GM12878 (cell line): ENCODE data around the gene KIF3A. TPM values are rescaled to one million over a fixed set of nuclear protein-coding genes. Genes with fewer than 3 reads are reported as not detected.

Experiments used
- BACH1 ChIP-seq: fragments of 450-650 bp; IDR thresholded peaks from 2 replicates; pipeline ENCODE4 v1.6.1; 2017; ENCODE audit warnings: mild to moderate bottlenecking, borderline replicate concordance
- BHLHE40 ChIP-seq, 2 experiments: fragments of 450-650 bp in 1 of 2; IDR thresholded peaks; 2 replicates each; pipeline ENCODE4 v1.6.1; 2011 to 2017; ENCODE audit warnings: low read depth in 2 of 2, borderline replicate concordance in 1 of 2, improper control_type of control experiment in 1 of 2, low read length in 1 of 2, mild to moderate bottlenecking in 1 of 2
- BMI1 ChIP-seq: fragments of 450-650 bp; IDR thresholded peaks from 2 replicates; pipeline ENCODE4 v1.6.1; 2016; ENCODE audit warnings: mild to moderate bottlenecking, moderate library complexity, borderline replicate concordance
- CEBPB ChIP-seq, 2 experiments: fragments of 150-350 bp in 1 of 2; IDR thresholded peaks; 2 replicates each; pipeline ENCODE4 v1.6.1; 2012 to 2014; ENCODE audit warnings: low read depth in 2 of 2, low read length in 2 of 2, borderline replicate concordance in 1 of 2, inconsistent platforms in 1 of 2
- CTCF ChIP-seq, 3 experiments: IDR thresholded peaks in 2 of 3; conservative IDR thresholded peaks in 1 of 3; 2 replicates each; pipeline ENCODE4 v1.5.1; 2011; ENCODE audit warnings: low read depth in 3 of 3, low read length in 3 of 3, mild to moderate bottlenecking in 3 of 3, control low read depth in 2 of 3, moderate library complexity in 2 of 3, inconsistent platforms in 1 of 3, mixed read lengths in 1 of 3; ENCODE audit not compliant: control insufficient read depth in 2 of 3, insufficient read depth in 1 of 3; ENCODE audit errors: extremely low read depth in 1 of 3
- E2F8 ChIP-seq: fragments of 450-650 bp; IDR thresholded peaks from 2 replicates; pipeline ENCODE4 v1.6.1; 2018; ENCODE audit warnings: mild to moderate bottlenecking, low read depth, moderate library complexity; ENCODE audit not compliant: partially characterized antibody
- EGR1 ChIP-seq, 2 experiments: IDR thresholded peaks; 1 replicate in 1 of 2; 2 replicates in 1 of 2; pipeline ENCODE4 v1.6.1; 2011 to 2012; ENCODE audit warnings: low read depth in 2 of 2, low read length in 2 of 2, borderline replicate concordance in 1 of 2, mild to moderate bottlenecking in 1 of 2, moderate library complexity in 1 of 2
- GATAD2B ChIP-seq: fragments of 450-650 bp; conservative IDR thresholded peaks from 2 replicates; pipeline ENCODE4 v1.6.1; 2017; ENCODE audit warnings: low read depth, mild to moderate bottlenecking, moderate library complexity
- JUNB ChIP-seq: IDR thresholded peaks from 2 replicates; pipeline ENCODE4 v1.6.1; 2016; ENCODE audit warnings: antibody characterized with exemption, mild to moderate bottlenecking
- MYC ChIP-seq: IDR thresholded peaks from 2 replicates; pipeline ENCODE4 v1.6.1; 2011; ENCODE audit warnings: mild to moderate bottlenecking, low read length, moderate library complexity, inconsistent platforms; ENCODE audit not compliant: insufficient read depth, insufficient replicate concordance, insufficient read length, severe bottlenecking
- PAX5 ChIP-seq: IDR thresholded peaks from 2 replicates; pipeline ENCODE4 v1.6.1; 2011; ENCODE audit warnings: low read depth, low read length, borderline replicate concordance
- POLR2AphosphoS5 ChIP-seq: IDR thresholded peaks from 2 replicates; pipeline ENCODE4 v1.6.1; 2011; ENCODE audit warnings: mild to moderate bottlenecking, low read length, inconsistent platforms
- RAD21 ChIP-seq: IDR thresholded peaks from 2 replicates; pipeline ENCODE4 v1.6.1; 2011; ENCODE audit warnings: mild to moderate bottlenecking, low read depth, low read length, moderate library complexity; ENCODE audit not compliant: insufficient read depth
- RB1 ChIP-seq: fragments of 450-650 bp; formaldehyde crosslinking; IDR thresholded peaks from 2 replicates; pipeline ENCODE4 v1.6.1; 2017; ENCODE audit warnings: mild to moderate bottlenecking, borderline replicate concordance
- SIX5 ChIP-seq: IDR thresholded peaks from 2 replicates; pipeline ENCODE4 v1.6.1; 2011; ENCODE audit warnings: mild to moderate bottlenecking, low read depth, low read length, moderate library complexity; ENCODE audit not compliant: severe bottlenecking
- SREBF1 ChIP-seq: IDR thresholded peaks from 2 replicates; pipeline ENCODE4 v1.6.1; 2012; ENCODE audit warnings: mild to moderate bottlenecking, low read length
- STAT1 ChIP-seq: fragments of 450-650 bp; conservative IDR thresholded peaks from 2 replicates; pipeline ENCODE4 v1.6.1; 2014; ENCODE audit warnings: antibody characterized with exemption, mild to moderate bottlenecking
- TCF12 ChIP-seq: IDR thresholded peaks from 2 replicates; pipeline ENCODE4 v1.6.1; 2011; ENCODE audit warnings: low read depth, mild to moderate bottlenecking, low read length
- YY1 ChIP-seq: IDR thresholded peaks from 2 replicates; pipeline ENCODE4 v1.6.1; 2011; ENCODE audit warnings: low read depth, mild to moderate bottlenecking, low read length
- polyA plus RNA-seq, 11 experiments: library from polyadenylated mRNA; depleted of rRNA in 4 of 11; unstranded in 6 of 11; stranded (reverse) in 5 of 11; fragments of >200 nt; fragmentation: Nextera tagmentation in 4 of 11; fragmentation: Illumina TruSeq in 1 of 11; extraction: Ambion mirVana in 4 of 11; extraction: Trizol in 1 of 11; gene quantifications; 1 replicate in 1 of 11; 2 replicates in 10 of 11; pipeline versions ENCODE4 v1.2.1 to v1.2.3, GENCODE V29; 2011 to 2016; ENCODE audit warnings: inconsistent platforms in 2 of 11, missing spikeins in 2 of 11, low read depth in 1 of 11
- total RNA-seq, 4 experiments: library from RNA; depleted of rRNA in 3 of 4; stranded (reverse); fragments of >200 nt in 3 of 4; fragmentation: Illumina TruSeq in 1 of 4; extraction: Trizol in 1 of 4; gene quantifications; 2 replicates each; pipeline versions ENCODE4 v1.2.1 to v1.2.3, GENCODE V29; 2013 to 2021
- TF ChIP-seq, protein P1 (sequence below): IDR thresholded peaks from 2 replicates; pipeline ENCODE4 v1.6.1; 2012; ENCODE audit warnings: low read depth, low read length, improper control_type of control experiment
- TF ChIP-seq, protein P2 (sequence below): IDR thresholded peaks from 2 replicates; pipeline ENCODE4 v1.6.1; 2012; ENCODE audit warnings: low read length, inconsistent platforms

The KIF3A gene
- total and polyA plus RNA-seq, 10 of the 15 experiments (the other 5 are each of a cell fraction or from before 2014, with no cell fraction given) = 2.7 to 36.5 (median 10.0) TPM

DNA sequence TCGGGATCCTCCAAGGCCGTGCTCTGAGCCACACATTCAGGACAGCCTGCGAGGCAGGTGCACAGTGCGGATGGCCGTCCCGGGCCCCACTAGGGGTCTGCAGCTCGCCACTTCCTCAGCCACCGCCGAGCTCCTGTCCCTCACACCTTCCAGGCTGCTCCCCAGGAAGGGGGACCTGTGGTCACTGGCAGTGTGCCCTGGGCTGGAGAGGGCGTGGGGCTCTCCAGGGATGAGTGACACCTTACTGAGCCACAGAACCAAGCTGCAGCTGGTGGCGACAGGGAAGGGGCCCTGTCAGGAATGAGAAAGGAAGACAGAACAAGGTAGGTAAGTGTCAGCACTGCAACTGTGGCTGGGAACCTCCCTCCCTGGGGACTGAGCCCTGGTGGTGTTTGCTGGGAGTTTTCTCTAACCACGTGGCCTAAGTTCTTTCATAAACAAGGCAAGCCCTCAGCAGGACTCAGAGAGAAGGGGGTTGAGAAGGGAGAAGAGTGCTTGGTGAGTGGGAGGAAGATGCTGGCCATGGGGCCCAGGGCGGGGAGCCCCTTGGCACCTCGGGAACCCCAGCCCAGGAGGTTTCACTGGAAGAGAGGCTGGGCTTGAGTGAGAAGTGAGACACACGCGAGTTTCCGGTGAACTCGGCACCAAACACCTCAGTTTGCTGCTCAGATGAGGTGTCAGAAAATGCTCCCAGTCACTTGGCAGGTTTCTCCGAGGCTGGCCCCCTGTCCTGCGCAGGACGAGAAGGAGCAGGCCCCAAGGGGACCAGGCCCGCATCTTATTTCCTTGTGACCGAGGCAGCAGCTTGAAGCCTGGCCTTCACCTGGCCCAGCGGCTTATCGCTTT, 74.2 kb downstream of the KIF3A start (continued):
- TF ChIP-seq, protein P1, sequence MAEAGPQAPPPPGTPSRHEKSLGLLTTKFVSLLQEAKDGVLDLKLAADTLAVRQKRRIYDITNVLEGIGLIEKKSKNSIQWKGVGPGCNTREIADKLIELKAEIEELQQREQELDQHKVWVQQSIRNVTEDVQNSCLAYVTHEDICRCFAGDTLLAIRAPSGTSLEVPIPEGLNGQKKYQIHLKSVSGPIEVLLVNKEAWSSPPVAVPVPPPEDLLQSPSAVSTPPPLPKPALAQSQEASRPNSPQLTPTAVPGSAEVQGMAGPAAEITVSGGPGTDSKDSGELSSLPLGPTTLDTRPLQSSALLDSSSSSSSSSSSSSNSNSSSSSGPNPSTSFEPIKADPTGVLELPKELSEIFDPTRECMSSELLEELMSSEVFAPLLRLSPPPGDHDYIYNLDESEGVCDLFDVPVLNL = no peak
- no peak for TF ChIP-seq CEBPB (IDR thresholded peaks at IDR 0.05; ENCODE audit: borderline replicate concordance in 1 of 2, low read depth in 2 of 2, low read length in 2 of 2)
- peak in 1 of 2 experiments; percentile 79; a peak in 2 of 3 replicates for TF ChIP-seq EGR1 (IDR thresholded peaks at IDR 0.05; ENCODE audit: borderline replicate concordance in 1 of 2, low read depth in 2 of 2, low read length in 2 of 2)
- peak; percentile 18; the same call in 1 of the 2 replicates for TF ChIP-seq RAD21
- peak; percentile 86 for TF ChIP-seq BACH1
- TF ChIP-seq, protein P2, sequence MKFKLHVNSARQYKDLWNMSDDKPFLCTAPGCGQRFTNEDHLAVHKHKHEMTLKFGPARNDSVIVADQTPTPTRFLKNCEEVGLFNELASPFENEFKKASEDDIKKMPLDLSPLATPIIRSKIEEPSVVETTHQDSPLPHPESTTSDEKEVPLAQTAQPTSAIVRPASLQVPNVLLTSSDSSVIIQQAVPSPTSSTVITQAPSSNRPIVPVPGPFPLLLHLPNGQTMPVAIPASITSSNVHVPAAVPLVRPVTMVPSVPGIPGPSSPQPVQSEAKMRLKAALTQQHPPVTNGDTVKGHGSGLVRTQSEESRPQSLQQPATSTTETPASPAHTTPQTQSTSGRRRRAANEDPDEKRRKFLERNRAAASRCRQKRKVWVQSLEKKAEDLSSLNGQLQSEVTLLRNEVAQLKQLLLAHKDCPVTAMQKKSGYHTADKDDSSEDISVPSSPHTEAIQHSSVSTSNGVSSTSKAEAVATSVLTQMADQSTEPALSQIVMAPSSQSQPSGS = no peak
- peak; percentile 90 for TF ChIP-seq TCF12
- TF ChIP-seq SIX5 = no peak
- TF ChIP-seq GATAD2B = peak; percentile 100
- TF ChIP-seq POLR2AphosphoS5 = peak; percentile 89
- TF ChIP-seq PAX5 = peak; percentile 86; the same call in 1 of the 2 replicates
- TF ChIP-seq MYC = no peak
- no peak for TF ChIP-seq JUNB
- TF ChIP-seq E2F8 = peak; percentile 61
- no peak for TF ChIP-seq STAT1
- peak; percentile 41; the same call in 1 of the 2 replicates for TF ChIP-seq BMI1
- peak in 1 of 2 experiments; percentile 86 for TF ChIP-seq BHLHE40 (IDR thresholded peaks at IDR 0.05; ENCODE audit: borderline replicate concordance in 1 of 2, low read depth in 2 of 2, low read length in 1 of 2)
- peak; percentile 99 for TF ChIP-seq RB1
- TF ChIP-seq CTCF (IDR thresholded peaks at IDR 0.05 in 2 of 3, conservative IDR thresholded peaks at IDR 0.05 in 1 of 3; ENCODE audit: control insufficient read depth in 2 of 3, extremely low read depth in 1 of 3, insufficient read depth in 1 of 3, low read depth in 3 of 3, low read length in 3 of 3) = 0 out of 6 replicates have a peak, but pooled peaks of 2 of the 3 experiments have one; percentile 1 to 2
- TF ChIP-seq YY1 = peak; percentile 53; the same call in 1 of the 2 replicates
- TF ChIP-seq SREBF1 = no peak
